Measurements from ENCODE around the gene CECR2.
"Not testable (repeated sequence)": the region's sequence is repeated elsewhere in the genome, so short reads cannot be mapped to it uniquely, and the experiment has no call there.

The CECR2 gene

GRCh38 chr22:17401728-17402127 is 32.5 kb downstream of the CECR2 start:
- DNase-seq (ENCODE audit: low read depth in 2 of 3, low spot score in 1 of 3), result no peak

- no peak for DNase-seq (ENCODE audit: low read depth in 2 of 3, low spot score in 1 of 3)
These were observed 33.0 kb downstream of the CECR2 start for GRCh38 chr22:17402293-17402692.

DNA sequence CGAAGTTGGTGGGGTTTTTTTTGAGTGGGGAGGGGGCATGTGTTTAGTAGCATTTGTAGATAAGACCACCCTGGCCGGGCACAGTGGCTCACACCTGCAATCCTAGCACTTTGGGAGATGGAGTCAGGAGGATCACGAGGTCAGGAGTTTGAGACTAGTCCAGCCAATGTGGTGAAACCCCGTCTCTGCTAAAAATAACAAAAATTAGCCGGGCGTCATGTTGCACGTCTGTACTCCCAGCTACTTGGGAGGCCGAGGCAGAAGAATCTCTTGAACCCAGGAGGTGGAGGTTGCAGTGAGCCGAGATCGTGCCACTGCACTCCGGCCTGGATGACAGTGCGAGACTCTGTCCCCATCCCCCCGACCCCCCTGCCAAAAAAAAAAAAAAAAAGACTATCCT is 34.6 kb downstream of the CECR2 start:
- DNase-seq (ENCODE audit: low read depth in 2 of 3, low spot score in 1 of 3), result no peak

DNA sequence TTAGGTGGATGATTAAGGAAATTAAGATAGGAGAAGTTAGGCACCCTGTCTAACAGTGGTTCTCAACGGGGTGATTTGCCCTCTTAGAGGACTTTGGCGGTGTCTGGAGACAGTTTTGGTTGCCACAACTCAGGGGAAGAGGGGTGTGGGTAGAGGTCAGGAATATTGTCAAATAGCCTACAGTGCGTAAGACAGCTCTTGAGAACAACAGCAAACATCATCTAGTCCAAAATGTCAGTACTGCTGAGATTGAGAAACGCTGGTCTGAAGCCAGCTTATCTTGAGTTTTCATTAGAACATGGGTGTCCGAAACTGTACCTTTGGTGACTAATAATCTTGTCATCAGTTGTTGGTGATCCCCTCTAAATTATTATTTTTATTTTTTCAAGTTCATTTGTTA is 38.4 kb downstream of the CECR2 start:
- DNase-seq (ENCODE audit: low read depth in 2 of 3, low spot score in 1 of 3), result no peak

DNA sequence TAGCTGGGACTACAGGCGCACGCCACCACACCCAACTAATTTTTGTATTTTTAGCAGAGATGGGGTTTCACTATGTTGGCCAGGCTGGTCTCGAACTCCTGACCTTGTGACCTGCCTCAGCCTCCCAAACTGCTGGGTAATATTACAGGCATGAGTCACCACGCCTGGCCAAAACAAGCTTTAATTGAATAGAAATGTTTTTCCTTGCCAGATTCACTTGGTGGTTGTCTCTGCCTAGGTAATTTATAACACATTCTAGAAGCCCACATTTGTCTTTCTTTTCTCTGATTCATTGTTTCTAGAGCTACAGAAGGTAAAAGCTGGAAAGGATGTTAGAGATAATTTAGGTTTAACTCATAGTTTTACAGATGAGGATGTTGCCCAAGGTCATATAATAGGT is 41.3 kb downstream of the CECR2 start:
- DNase-seq (ENCODE audit: low read depth in 2 of 3, low spot score in 1 of 3), result no peak

GRCh38 chr22:17411213-17411612 is 42.0 kb downstream of the CECR2 start:
- no peak for DNase-seq (ENCODE audit: low read depth in 2 of 3, low spot score in 1 of 3)

- DNase-seq (ENCODE audit: low read depth in 2 of 3, low spot score in 1 of 3), result no peak
These were observed 43.0 kb downstream of the CECR2 start for GRCh38 chr22:17412232-17412631.

- no peak for DNase-seq (ENCODE audit: low read depth in 2 of 3, low spot score in 1 of 3)
These were observed 49.6 kb downstream of the CECR2 start for GRCh38 chr22:17418890-17419324.

- DNase-seq (ENCODE audit: low read depth in 2 of 3, low spot score in 1 of 3), result no peak
These were observed 50.1 kb downstream of the CECR2 start for GRCh38 chr22:17419348-17419747.

DNA sequence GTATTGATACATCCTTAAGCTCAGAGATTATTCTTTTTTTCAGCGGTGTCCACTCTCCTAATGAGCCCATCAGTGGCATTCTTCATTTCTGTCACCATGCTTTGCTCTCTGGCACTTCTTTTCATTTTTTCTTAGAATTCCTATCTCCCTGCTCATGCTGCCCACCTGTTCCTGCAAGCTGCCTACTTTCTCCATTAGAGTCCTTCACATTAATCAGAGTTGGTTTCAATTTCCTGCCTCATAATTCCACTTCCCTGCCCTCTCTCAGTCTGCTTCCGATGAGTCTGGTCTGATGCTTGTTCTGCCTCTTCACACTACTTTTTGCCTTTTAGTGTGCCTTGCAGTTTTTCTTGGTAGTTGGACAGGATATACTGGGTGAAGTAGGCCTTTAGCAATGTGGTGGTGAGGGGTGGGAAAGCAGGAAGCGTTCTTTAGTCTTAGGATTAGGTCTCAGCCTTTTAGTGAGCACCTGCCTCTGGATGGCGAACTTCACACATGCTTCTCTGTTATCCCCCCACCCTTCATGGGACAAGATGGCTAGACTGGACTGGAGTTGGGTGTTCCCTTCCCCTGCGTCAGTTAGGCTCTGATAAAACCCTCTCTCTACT is 53.6 kb downstream of the CECR2 start:
- DNase-seq (ENCODE audit: low read depth in 2 of 3, low spot score in 1 of 3), result no peak

- no peak for DNase-seq (ENCODE audit: low read depth in 2 of 3, low spot score in 1 of 3)
These were observed 54.4 kb downstream of the CECR2 start for GRCh38 chr22:17423616-17424015.

DNA sequence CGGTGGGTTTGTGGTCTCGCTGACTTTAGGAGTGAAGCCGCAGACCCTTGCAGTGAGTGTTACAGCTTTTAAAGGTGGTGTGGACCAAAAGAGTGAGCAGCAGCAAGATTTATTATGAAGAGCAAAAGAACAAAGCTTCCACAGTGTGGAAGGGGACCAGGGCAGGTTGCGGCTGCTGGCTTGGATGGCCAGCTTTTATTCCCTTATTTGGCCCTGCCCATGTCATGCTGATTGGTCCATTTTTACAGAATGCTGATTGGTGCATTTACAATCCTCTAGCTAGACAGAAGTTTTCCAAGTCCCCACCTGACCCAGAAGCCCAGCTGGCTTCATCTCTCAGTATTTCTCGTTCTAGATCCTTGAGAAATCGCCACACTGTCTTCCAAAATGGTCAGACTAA is 58.3 kb downstream of the CECR2 start:
- not testable (repeated sequence) for DNase-seq (ENCODE audit: low read depth in 2 of 3, low spot score in 1 of 3)

DNA sequence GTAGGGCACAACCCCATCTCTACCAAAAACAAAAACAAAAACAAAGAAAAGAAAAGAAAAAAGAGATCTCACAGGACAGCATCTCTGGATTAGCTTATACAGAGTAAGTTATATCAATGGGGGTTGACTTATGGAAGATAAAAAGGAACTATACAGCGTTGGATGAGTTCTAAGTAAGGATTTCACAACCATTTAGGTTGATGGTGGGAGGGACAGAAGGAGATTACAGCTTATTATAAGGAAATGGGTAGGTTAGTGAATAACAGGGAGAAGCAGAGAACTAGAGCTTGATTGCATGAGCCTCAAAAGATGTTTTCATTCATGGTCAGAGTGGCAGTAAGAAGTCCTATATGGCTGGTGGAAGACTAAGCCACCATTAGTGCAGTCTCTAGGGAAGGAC is 60.3 kb downstream of the CECR2 start:
- DNase-seq (ENCODE audit: low read depth in 2 of 3, low spot score in 1 of 3), result no peak

GRCh38 chr22:17430412-17430811 is 61.2 kb downstream of the CECR2 start:
- no peak for DNase-seq (ENCODE audit: low read depth in 2 of 3, low spot score in 1 of 3)

DNA sequence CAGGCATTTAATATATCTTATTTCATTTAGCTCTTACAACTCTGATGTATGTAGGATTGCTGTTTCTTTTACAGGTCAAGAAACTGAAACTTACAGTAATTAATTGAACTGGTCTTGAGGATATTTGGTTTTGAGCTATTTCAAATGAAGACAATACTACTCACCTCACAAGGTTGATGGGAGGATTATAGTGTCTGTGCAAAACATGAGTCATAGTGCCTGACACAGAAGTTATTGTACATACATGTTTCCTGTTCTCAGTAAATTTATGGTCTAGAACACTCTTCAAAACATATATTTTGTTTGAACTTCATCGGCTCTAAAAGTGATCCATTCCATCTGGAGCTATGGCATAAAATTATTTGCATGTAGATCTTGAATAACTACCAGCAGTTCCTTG is 61.9 kb downstream of the CECR2 start:
- no peak for DNase-seq (ENCODE audit: low read depth in 2 of 3, low spot score in 1 of 3)

DNA sequence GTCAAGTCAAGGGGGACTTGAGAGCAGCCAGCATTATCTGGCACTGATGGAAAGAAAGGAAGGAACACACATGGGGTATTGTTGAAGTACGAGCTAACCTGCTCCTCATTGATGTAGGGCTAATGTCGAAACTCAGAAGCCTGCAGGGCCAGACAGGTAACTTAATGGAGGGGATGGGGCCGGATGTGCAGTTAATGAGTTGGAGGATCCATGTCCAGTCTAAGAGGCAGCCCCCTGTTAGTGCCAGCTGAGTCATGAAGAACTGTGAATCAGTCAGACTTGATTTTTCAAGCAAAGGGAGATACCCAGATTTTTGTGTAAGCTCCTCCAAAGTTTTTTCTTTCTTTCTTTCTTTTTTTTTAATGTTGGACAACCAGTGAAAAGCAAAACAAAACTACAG is 65.6 kb downstream of the CECR2 start:
- no peak for DNase-seq (ENCODE audit: low read depth in 2 of 3, low spot score in 1 of 3)

GRCh38 chr22:17435375-17435774 is 66.1 kb downstream of the CECR2 start:
- no peak for DNase-seq (ENCODE audit: low read depth in 2 of 3, low spot score in 1 of 3)

DNA sequence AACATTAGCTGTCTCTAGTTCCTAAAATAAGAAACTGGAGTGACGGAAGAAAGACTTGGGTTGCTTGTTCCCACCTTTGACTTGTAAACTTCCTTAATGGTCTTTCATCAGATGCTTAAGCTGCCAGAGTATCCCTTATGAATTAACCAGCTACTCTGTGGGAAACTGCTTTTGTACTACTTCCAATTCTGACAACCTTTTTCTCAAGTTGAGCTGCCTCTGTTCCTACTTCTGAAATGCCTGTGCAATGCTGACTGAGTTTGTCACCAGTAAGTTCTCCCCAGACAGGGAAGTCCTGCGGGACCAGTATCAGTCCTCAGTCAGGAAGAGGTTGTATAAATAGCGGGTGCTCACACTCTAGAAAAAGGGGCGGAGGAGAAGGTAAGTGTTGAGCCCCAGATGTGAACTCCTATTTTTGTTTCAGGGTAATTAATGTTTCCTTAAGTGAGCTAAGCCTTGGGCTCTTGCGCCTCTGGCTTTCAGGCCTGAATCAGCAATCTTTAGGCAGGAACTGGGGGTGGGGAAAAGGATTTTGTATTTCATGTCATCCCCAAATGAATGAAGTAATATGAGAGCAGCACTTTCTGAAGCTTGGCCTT is 67.2 kb downstream of the CECR2 start:
- DNase-seq (ENCODE audit: low read depth in 2 of 3, low spot score in 1 of 3), result no peak

- no peak for DNase-seq (ENCODE audit: low read depth in 2 of 3, low spot score in 1 of 3)
These were observed 67.7 kb downstream of the CECR2 start for GRCh38 chr22:17436981-17437412.

- no peak for DNase-seq (ENCODE audit: low read depth in 2 of 3, low spot score in 1 of 3)
These were observed 68.8 kb downstream of the CECR2 start for GRCh38 chr22:17438026-17438425.

DNA sequence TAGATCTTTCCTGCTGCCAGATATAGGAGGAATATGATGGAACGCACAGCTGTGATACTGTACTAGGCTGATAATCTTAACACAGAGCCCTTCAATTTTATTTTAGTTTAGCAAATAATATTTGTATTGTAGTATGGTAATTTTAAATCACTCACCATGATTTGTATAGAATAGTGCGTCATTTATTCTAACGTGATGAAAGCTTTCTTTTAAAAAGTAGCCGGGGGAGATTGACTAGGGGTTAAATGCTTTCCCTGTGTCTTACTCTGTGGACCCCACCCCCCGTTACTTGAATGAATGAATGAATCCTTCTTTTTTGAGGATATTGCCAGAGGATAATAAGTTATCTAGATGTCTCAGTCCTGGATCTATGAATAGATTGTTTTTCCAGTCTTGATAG is 72.1 kb downstream of the CECR2 start:
- no peak for DNase-seq (ENCODE audit: low read depth in 2 of 3, low spot score in 1 of 3)

DNA sequence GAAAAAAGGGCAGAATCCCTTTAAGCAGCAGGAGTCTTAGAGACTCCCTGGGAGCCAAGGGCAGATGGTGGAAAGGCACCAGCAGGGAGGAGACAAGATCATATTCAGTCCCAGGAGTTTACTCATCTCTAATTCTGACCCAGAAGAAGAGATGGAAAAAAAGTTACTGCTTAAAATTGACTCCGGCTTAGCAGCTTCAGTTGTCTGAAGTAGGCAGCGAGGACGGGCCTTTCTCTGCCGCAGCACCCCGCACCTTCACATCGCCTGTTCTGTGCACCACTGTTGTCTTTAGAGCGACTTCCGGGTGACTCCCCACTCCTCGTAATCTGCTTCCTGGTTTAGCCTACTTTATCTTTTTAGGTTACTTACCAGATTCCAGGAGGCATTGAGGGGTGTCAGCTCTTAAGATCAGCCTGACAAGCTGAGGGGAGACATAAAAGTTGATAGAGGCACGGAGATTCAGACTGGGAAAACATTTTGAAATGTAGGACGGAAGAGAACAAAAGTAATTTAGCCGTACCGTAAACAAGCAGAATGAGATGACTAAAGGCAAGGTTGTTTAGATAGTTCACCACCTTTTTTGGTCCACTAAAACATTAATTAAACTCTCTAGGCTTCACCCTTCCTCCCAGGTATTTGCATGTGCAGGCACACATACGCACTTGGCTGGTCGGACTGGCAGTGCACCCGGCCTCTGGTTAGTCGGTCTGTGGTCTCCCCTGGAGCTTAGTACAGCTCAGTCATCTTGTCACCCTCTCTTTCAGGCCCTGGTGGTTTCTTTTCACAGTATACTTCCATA is 74.3 kb downstream of the CECR2 start:
- DNase-seq (ENCODE audit: low read depth in 2 of 3, low spot score in 1 of 3), result no peak

GRCh38 chr22:17444204-17444504 is 74.9 kb downstream of the CECR2 start:
- no peak for DNase-seq (ENCODE audit: low read depth in 2 of 3, low spot score in 1 of 3)
